ENCODE results near the gene SEMA5B.

Gene SEMA5B

GRCh38 chr3:122960652-122961051, 66.9 kb downstream of the SEMA5B start:
- Histone ChIP-seq H3K27ac (no peak overlapping the region), H3K27me3 (ENCODE audit: insufficient read depth, low read depth, severe bottlenecking) (no peaks in the 10 kb centered on the region), H3K4me3 (ENCODE audit: low read depth, low read length) (no peak overlapping the region), H3K36me3 (no peaks in the 10 kb centered on the region), H3K9me3 (ENCODE audit: severe bottlenecking) (no peaks in the 10 kb centered on the region)
- TF ChIP-seq CTCF (IDR thresholded peaks at IDR 0.05; ENCODE audit: low read depth, low read length), result no peak
- DNase-seq, result no peak

- Histone ChIP-seq H3K36me3 (no peaks in the 10 kb centered on the region), H3K27ac (no peak overlapping the region), H3K4me3 (ENCODE audit: low read depth, low read length) (no peak overlapping the region)
Observed at GRCh38 chr3:122959339-122959738, 68.2 kb downstream of the SEMA5B start.

GRCh38 chr3:122957707-122958689, 69.6 kb downstream of the SEMA5B start:
- no peak overlapping the region for H3K27ac ChIP-seq
- H3K4me3 ChIP-seq (ENCODE audit: low read depth, low read length), result no peak overlapping the region
- no peaks in the 10 kb centered on the region for H3K27me3 ChIP-seq (ENCODE audit: insufficient read depth, low read depth, severe bottlenecking)
- DNase-seq, result no peak
- H3K36me3 ChIP-seq, result no peaks in the 10 kb centered on the region
- TF ChIP-seq CTCF (IDR thresholded peaks at IDR 0.05; ENCODE audit: low read depth, low read length), result no peak
- H3K9me3 ChIP-seq (ENCODE audit: severe bottlenecking), result no peaks in the 10 kb centered on the region

More at GRCh38 chr3:122959339-122959738, 68.2 kb downstream of the SEMA5B start:
- TF ChIP-seq CTCF (IDR thresholded peaks at IDR 0.05; ENCODE audit: low read depth, low read length), result no peak
- DNase-seq, result no peak
- H3K27me3 ChIP-seq (ENCODE audit: insufficient read depth, low read depth, severe bottlenecking), result no peaks in the 10 kb centered on the region
- no peaks in the 10 kb centered on the region for H3K9me3 ChIP-seq (ENCODE audit: severe bottlenecking)

- no peak overlapping the region for H3K27ac ChIP-seq
Observed at GRCh38 chr3:122956693-122957455, 70.7 kb downstream of the SEMA5B start.

More at GRCh38 chr3:122956693-122957455, 70.7 kb downstream of the SEMA5B start:
- H3K27me3 ChIP-seq (ENCODE audit: insufficient read depth, low read depth, severe bottlenecking), result no peaks in the 10 kb centered on the region
- H3K9me3 ChIP-seq (ENCODE audit: severe bottlenecking), result no peaks in the 10 kb centered on the region
- no peak overlapping the region for H3K4me3 ChIP-seq (ENCODE audit: low read depth, low read length)
- H3K36me3 ChIP-seq, result no peaks in the 10 kb centered on the region
- TF ChIP-seq CTCF (IDR thresholded peaks at IDR 0.05; ENCODE audit: low read depth, low read length), result no peak
- no peak for DNase-seq
